Astrocyte of the spinal cord (primary cell): ENCODE results near the gene KLRB1.
"Not testable (repeated sequence)": the region's sequence is repeated elsewhere in the genome, so short reads cannot be mapped to it uniquely, and the experiment has no call there.

Experiments
- DNase-seq: peaks from one replicate; pipeline ENCODE4 v3.0.0; 2011; ENCODE audit warnings: low read depth, low spot score
- H3K4me3 ChIP-seq: 2 replicates; pipeline ENCODE4 v1.5.1; 2011; ENCODE audit warnings: low read depth, mild to moderate bottlenecking, low read length, moderate library complexity
- in situ Hi-C: cut with HindIII; loops from 2 replicates; pipeline ENCODE4 v1.10.0; 2017; ENCODE audit warnings: low sequenced_read_pairs
- TF ChIP-seq, protein P1 (sequence below): IDR thresholded peaks from 2 replicates; pipeline ENCODE4 v1.5.1; 2012; ENCODE audit warnings: low read depth, mild to moderate bottlenecking, low read length, inconsistent platforms

KLRB1 gene

DNA sequence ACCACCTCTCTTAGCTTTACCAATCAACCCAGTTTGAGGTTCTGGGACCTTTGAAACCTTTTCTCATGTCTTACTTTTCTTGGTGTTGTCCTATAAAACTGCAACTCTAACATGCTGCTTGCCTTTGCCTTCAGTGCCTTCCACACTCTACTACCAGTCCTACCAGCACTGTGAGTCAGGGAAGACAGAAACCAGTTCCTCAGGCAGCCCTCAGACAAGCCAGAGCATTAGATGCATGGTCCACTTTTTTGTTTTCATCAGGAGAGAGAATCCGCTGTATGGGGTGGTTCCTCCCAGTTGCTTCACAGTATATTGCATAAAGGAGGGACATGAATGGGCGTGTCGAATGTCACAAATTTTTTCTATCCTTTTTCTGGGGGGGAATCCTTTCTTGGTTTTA lies 17.3 kb upstream of the KLRB1 start:
- TF ChIP-seq, protein P1, sequence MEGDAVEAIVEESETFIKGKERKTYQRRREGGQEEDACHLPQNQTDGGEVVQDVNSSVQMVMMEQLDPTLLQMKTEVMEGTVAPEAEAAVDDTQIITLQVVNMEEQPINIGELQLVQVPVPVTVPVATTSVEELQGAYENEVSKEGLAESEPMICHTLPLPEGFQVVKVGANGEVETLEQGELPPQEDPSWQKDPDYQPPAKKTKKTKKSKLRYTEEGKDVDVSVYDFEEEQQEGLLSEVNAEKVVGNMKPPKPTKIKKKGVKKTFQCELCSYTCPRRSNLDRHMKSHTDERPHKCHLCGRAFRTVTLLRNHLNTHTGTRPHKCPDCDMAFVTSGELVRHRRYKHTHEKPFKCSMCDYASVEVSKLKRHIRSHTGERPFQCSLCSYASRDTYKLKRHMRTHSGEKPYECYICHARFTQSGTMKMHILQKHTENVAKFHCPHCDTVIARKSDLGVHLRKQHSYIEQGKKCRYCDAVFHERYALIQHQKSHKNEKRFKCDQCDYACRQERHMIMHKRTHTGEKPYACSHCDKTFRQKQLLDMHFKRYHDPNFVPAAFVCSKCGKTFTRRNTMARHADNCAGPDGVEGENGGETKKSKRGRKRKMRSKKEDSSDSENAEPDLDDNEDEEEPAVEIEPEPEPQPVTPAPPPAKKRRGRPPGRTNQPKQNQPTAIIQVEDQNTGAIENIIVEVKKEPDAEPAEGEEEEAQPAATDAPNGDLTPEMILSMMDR, result no peak
- no peak overlapping the region for H3K4me3 ChIP-seq
- DNase-seq, result no peak
- in situ Hi-C loops, result no loop called here

DNA sequence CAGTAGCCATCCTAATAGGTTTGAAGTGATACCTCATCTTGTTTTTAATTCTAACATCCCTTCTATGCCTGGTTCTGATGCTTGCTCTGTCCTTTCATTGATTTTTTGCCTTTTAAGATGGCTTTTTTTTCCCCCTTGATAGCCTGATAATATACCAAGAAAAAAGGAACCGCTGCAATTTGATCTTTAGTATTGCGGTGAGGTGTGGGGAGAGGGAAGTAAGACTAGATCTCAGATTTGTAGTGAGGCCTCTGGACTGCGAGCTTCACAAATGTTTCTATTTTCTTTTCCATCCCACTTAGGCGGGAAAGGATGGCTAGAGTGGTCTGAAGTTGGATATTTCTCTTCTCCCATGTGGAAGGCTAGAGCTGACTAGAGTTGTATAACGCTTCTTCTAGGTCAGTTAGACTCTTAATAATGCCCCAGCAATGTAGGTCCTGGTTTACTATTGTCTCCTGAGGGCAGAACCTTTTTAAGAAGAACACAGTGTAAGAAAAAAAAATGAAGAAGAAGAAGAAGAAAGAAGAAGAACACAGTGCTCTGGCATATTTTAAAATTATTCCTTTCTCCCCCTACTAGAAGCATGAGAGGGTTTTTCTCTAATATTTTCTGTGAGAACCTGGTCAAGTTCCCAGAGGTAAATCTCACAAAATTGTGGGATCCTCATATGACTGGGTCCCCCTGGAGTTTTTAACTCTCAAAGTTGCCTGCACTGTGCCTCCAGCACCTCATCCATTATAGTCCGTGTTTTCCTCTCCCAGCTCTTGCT lies 11.9 kb upstream of the KLRB1 start:
- in situ Hi-C loops, result no loop called here
- no peak for DNase-seq
- TF ChIP-seq, protein P1, result no peak
- no peak overlapping the region for H3K4me3 ChIP-seq

DNA sequence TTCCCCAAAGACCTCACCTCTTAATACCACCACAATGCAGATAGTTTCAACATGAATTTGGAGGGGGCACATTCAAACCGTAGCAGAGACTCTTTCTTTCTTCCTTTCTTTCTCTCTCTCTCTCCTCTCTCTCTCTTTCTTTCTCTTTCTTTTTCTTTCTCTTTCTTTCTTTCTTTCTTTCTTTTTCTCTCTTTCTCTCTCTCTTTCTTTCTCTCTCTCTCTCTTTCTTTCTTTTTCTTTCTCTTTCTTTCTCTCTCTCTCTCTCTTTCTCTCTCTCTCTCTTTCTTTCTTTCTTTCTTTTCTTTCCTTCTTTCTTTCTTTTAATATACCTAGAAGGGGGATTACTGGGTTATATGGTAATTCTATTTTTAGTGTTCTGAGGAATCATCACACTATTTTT lies 11.2 kb upstream of the KLRB1 start:
- in situ Hi-C loops, H3K4me3 ChIP-seq, DNase-seq: not testable (repeated sequence)

DNA sequence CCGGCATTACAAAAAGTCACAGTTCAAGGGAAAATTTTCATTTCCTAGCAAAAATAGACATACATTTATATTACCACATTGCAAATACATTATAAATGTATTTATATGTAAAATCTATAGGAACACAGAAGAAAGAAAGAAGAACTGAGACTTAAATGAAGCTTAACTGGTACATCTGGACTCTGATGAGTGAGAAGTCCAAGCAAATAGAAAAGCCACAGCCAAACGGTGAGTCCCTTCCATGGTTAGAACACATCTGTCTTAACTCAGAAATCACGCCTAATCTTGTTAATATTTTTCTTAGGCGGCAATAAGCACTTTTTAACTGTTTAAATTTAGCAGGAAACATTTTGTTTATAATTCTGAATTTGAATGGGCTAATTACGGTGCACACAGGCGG lies 9.4 kb upstream of the KLRB1 start:
- DNase-seq, result no peak
- H3K4me3 ChIP-seq, result no peak overlapping the region
- TF ChIP-seq, protein P1, result no peak
- in situ Hi-C loops, result no loop called here

DNA sequence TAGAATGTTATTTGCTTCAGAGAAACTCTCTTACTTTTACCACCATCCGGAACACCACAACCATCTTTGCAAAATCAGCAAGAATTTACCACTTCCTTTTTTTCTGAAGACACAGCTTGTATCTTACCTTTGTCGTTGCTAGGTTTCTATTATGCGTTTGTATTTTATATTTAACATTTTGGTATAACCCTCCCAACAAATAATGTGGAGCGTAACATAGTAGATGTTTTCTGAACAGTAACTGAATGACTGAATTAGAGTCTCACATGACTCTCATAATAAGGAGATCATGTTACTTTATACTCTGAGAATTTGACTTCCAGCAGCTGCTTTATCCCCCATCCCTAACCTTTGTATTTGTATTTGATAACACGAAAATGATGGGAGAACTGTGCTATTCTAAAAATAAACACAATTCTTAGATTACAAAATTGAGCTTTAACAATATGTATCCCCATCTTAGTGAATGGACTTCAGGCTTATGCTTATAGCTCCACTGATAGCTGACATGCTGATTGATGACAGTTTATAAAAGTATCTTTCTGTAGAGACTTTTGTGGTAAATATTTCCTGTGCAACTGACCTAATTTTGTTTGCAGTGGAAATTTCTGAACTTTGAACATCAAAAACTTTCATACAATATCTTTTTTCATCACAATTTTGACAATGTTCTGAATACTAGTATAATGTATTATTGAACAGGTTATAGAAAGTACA lies 7.9 kb upstream of the KLRB1 start:
- no peak for DNase-seq
- TF ChIP-seq, protein P1, result no peak
- H3K4me3 ChIP-seq, result no peak overlapping the region
- in situ Hi-C loops, result no loop called here

DNA sequence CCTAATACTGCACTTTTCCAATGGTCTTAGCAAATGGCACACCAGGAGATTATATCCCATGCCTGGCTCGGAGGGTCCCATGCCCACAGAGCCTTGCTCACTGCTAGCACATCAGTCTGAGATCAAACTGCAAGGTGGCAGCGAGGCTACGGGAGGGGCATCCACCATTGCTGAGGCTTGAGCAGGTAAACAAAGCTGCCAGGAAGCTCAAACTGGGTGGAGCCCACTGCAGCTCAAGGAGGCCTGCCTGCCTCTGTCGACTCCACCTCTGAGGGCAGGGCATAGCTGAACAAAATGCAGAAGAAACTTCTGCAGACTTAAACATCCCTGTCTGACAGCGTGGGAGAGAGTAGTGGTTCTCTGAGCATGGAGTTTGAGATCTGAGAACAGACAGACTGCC lies 2.9 kb upstream of the KLRB1 start:
- in situ Hi-C loops, DNase-seq, H3K4me3 ChIP-seq: not testable (repeated sequence)

DNA sequence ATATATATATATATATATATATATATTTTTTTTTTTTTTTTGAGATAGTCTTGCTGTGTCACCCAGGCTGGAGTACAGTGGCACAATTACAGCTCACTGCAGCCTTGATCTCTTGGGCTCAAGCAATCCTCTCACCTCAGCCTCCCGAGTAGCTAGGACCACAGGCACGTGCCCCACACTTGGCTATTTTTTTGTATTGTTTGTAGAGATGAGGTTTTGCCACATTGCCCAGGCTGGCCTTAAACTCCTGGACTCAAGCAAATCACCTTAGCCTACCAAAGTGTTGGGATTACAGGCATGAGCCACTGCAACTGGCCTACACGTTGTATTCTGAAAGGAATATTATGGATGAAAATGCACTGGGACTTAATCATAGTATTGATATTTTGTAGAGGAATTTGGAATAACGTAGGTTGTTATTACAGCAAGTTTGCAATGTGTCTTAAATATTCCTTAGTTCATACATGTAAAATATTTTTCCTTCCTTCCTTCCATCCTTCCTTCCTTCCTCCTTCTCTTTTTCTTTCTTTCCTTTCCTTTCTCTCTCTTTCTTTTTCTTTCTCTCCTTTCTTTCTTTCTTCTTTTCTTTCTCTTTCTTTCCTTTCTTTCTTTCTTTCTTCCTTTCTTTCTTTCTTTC lies 862 bp downstream of the KLRB1 start:
- DNase-seq, result no peak
- in situ Hi-C loops, result no loop called here
- TF ChIP-seq, protein P1, result no peak
- H3K4me3 ChIP-seq, result no peak overlapping the region
